Measurements from ENCODE around the gene TBX20.

Gene TBX20

GRCh38 chr7:35253710-35254495 is at the start of gene TBX20:
Gene TBX20, minus strand, starts transcription at chr7:35254100. Its CDS starts 480 bp downstream, at chr7:35253620.
- no peak for DNase-seq

GRCh38 chr7:35289376-35289775 is 35.5 kb upstream of the TBX20 start:
- no peak for DNase-seq

- DNase-seq: no peak
These were observed 33.1 kb upstream of the TBX20 start for GRCh38 chr7:35286986-35287385.

- DNase-seq: no peak
These were observed 32.5 kb upstream of the TBX20 start for GRCh38 chr7:35286422-35286821.

GRCh38 chr7:35285799-35286198 is 31.9 kb upstream of the TBX20 start:
- no peak for DNase-seq

- DNase-seq: no peak
These were observed 27.0 kb upstream of the TBX20 start for GRCh38 chr7:35280902-35281301.

- no peak for DNase-seq
These were observed 23.5 kb upstream of the TBX20 start for GRCh38 chr7:35277359-35277758.

- no peak for DNase-seq
These were observed 18.3 kb upstream of the TBX20 start for GRCh38 chr7:35272246-35272645.

- no peak for DNase-seq
These were observed 15.1 kb upstream of the TBX20 start for GRCh38 chr7:35268953-35269352.

GRCh38 chr7:35267411-35267810 is 13.5 kb upstream of the TBX20 start:
- no peak for DNase-seq

GRCh38 chr7:35263396-35263795 is 9.5 kb upstream of the TBX20 start:
- DNase-seq: no peak

- DNase-seq: no peak
These were observed 7.8 kb upstream of the TBX20 start for GRCh38 chr7:35261476-35262285.

- DNase-seq: no peak
These were observed 7.1 kb upstream of the TBX20 start for GRCh38 chr7:35261041-35261440.

- DNase-seq: no peak
These were observed 6.3 kb upstream of the TBX20 start for GRCh38 chr7:35260246-35260645.

- DNase-seq: no peak
These were observed 5.6 kb upstream of the TBX20 start for GRCh38 chr7:35259523-35259908.

- DNase-seq: no peak
These were observed 5.1 kb upstream of the TBX20 start for GRCh38 chr7:35258868-35259522.

- no peak for DNase-seq
These were observed 4.4 kb upstream of the TBX20 start for GRCh38 chr7:35258125-35258867.

- no peak for DNase-seq
These were observed 3.6 kb upstream of the TBX20 start for GRCh38 chr7:35257251-35258124.

- DNase-seq: no peak
These were observed 2.6 kb upstream of the TBX20 start for GRCh38 chr7:35256256-35257175.

- no peak for DNase-seq
These were observed 1.7 kb upstream of the TBX20 start for GRCh38 chr7:35255443-35256255.
